Sigmoid colon (tissue), 7 donors: ENCODE data around the gene GJB4. TPM values are rescaled to one million over a fixed set of nuclear protein-coding genes. Genes with fewer than 3 reads are reported as not detected.

Source experiments
- DNase-seq: peaks from one replicate; pipeline ENCODE4 v3.0.0-alpha.2; 2019
- H3K27ac ChIP-seq, 4 donors: fragments of 200-600 bp; sonication (generic); one replicate each; pipeline ENCODE4 v1.5.1; 2016 to 2019; ENCODE audit warnings: mild to moderate bottlenecking in 1 of 4
- H3K27me3 ChIP-seq, 3 donors: fragments of 200-600 bp; sonication (generic); one replicate each; pipeline ENCODE4 v1.5.1; 2019; ENCODE audit warnings: mild to moderate bottlenecking in 1 of 3
- H3K36me3 ChIP-seq, 4 donors: fragments of 200-600 bp; sonication (generic); one replicate each; pipeline ENCODE4 v1.5.1; 2016 to 2019
- H3K4me1 ChIP-seq, 4 donors: fragments of 200-600 bp; sonication (generic); one replicate each; pipeline ENCODE4 v1.5.1; 2017 to 2019
- H3K4me3 ChIP-seq, 4 donors: fragments of 200-600 bp; sonication (generic); one replicate each; pipeline ENCODE4 v1.5.1; 2017 to 2019; ENCODE audit warnings: mild to moderate bottlenecking in 2 of 4, moderate library complexity in 1 of 4
- H3K9me3 ChIP-seq, 4 donors: fragments of 200-600 bp in 3 of 4; sonication (generic) in 3 of 4; one replicate each; pipeline versions ENCODE4 v1.5.1 to v1.6.1; 2013 to 2019
- CTCF ChIP-seq, 4 experiments: fragments of 450-650 bp in 3 of 4; fragments of 200-600 bp in 1 of 4; IDR thresholded peaks; one replicate each; pipeline ENCODE4 v1.5.1; 2016 to 2019; ENCODE audit warnings: antibody characterized with exemption in 4 of 4, mild to moderate bottlenecking in 3 of 4, moderate library complexity in 2 of 4
- EP300 ChIP-seq, 4 donors: sonication (generic); formaldehyde crosslinking; IDR thresholded peaks; one replicate each; pipeline ENCODE4 v1.6.1; 2017; ENCODE audit warnings: antibody characterized with exemption in 4 of 4
- POLR2A ChIP-seq, 2 donors: fragments of 450-650 bp; IDR thresholded peaks; one replicate each; pipeline ENCODE4 v1.6.1; 2016; ENCODE audit warnings: antibody characterized with exemption in 2 of 2, mild to moderate bottlenecking in 2 of 2, moderate library complexity in 2 of 2
- POLR2AphosphoS5 ChIP-seq, 4 donors: sonication (generic); formaldehyde crosslinking; IDR thresholded peaks; one replicate each; pipeline ENCODE4 v1.6.1; 2017; ENCODE audit warnings: antibody characterized with exemption in 4 of 4
- WGBS, 2 donors: extraction: QIAGEN DNeasy Blood & Tissue Kit; methylation state at CpG; one replicate each; pipeline ENCODE4 v1.1.7; 2013; 5-methylcytosine and 5-hydroxymethylcytosine counted together
- intact Hi-C: fragments of 100-400 bp; cut with DNase I; formaldehyde crosslinking; loops from one replicate; pipeline ENCODE4 v1.15.1; 2023
- polyA plus RNA-seq, 3 donors: library from polyadenylated mRNA; stranded (reverse); fragments of 200-250 nt; gene quantifications; one replicate each; pipeline ENCODE4 v1.2.3, GENCODE V29; 2013
- total RNA-seq, 4 donors: library from RNA; depleted of rRNA; stranded (reverse); fragments of >200 nt; gene quantifications; one replicate each; pipeline ENCODE4 v1.1.0, GENCODE V29; 2016
- donor health status: healthy with polysubstance abuse.
- donor health status: Bipolar disorder and iron deficiency.
- donor health status: healthy.

The GJB4 gene
- total and polyA plus RNA-seq, 7 donors: 0.39 TPM; not detected in 6

DNA sequence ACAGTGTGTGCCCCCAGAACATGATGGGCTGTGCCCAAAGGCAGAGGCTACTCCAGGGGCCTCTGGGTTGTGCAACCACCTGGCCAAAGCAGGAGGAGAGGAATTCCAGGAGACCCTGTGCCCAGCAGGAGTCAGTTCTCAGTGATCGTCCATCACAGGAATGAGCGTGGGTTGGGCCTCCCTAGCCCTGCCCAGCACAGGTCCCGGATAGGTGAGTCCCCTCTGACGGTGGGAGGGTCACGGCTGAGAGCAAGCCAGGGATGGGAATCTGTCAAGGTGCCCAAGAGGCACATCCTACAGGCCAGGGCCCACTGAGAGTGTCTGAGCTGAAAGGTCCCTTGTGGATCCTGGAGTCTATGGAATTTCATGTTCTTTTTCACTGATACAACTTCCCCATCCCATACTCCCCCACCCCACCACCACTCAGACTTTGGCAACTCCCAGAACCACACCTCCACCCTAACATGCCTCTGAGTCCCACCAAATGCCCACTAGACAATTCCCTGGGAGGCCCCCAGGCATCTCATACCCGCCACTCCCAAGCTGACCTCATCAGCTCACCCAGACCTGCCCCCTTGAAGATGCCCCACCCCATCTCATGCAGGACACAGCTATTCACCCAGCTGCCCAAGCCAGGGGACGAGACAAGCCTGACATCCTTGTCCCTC is 3.1 kb downstream of the GJB4 start:
- H3K27me3 ChIP-seq: peaks cover 0 to under 1% (median 0%) of the 10 kb centered on the region in 3 donors
- 63 to 76% methylated on average over 7 of the region's 7 CpGs for WGBS, 2 donors
- H3K36me3 ChIP-seq: no peaks in the 10 kb centered on the region
- no peak overlapping the region for H3K27ac ChIP-seq
- DNase-seq: no peak
- TF ChIP-seq CTCF (IDR thresholded peaks at IDR 0.05) (no peak), EP300 (IDR thresholded peaks at IDR 0.05) (no peak), POLR2AphosphoS5 (IDR thresholded peaks at IDR 0.05) (no peak), POLR2A (IDR thresholded peaks at IDR 0.05) (no peak)
- no peak overlapping the region for H3K4me3 ChIP-seq
- H3K9me3 ChIP-seq: no peaks in the 10 kb centered on the region
- intact Hi-C loops: no loop called here
- no peaks in the 10 kb centered on the region for H3K4me1 ChIP-seq

DNA sequence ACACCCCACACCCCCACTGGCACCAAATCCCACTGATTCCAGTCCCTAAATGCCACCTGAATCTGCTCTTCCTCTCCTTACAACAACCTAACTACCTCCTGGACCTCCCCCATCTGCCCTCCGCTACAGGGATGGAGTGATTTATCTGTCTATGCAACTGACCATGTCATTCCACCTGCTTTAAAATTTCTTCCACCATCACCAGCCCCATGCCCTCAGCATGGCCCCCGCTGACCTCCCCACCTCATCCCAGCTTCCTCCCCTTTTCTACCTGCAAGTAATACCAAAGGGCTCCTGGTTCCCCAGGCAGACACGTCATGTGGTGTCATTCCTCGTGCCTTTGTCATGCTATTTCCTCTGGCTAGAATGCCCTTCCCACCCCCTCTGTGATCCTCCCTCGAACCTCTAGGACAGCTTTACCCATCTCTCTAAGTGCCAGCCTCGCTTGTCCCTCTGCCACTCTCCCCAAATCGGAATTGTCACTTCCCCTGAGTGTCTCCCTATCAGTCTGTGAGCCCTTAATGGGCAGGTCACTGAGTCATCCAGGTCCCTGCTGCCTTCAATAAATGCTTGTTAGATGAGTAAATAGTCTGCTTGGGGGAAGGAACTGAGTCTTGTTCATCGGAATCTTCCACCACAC is 3.7 kb downstream of the GJB4 start:
- no peak for DNase-seq
- intact Hi-C loops: no loop called here
- TF ChIP-seq EP300 (IDR thresholded peaks at IDR 0.05): no peak
- no peak for TF ChIP-seq POLR2AphosphoS5 (IDR thresholded peaks at IDR 0.05)
- no peak for TF ChIP-seq POLR2A (IDR thresholded peaks at IDR 0.05)
- no peak for TF ChIP-seq CTCF (IDR thresholded peaks at IDR 0.05)
- Histone ChIP-seq H3K36me3 (no peaks in the 10 kb centered on the region), H3K27ac (no peak overlapping the region), H3K4me1 (no peaks in the 10 kb centered on the region), H3K4me3 (no peak overlapping the region), H3K9me3 (no peaks in the 10 kb centered on the region), H3K27me3 (peaks cover 0 to 4% (median 0%) of the 10 kb centered on the region in 3 donors)
- 35 to 52% methylated on average over 8 of the region's 8 CpGs for WGBS, 2 donors

GRCh38 chr1:34768856-34769255 is 9.3 kb downstream of the GJB4 start:
- 85% methylated on average over 3 of the region's 3 CpGs for WGBS, 2 donors

DNA sequence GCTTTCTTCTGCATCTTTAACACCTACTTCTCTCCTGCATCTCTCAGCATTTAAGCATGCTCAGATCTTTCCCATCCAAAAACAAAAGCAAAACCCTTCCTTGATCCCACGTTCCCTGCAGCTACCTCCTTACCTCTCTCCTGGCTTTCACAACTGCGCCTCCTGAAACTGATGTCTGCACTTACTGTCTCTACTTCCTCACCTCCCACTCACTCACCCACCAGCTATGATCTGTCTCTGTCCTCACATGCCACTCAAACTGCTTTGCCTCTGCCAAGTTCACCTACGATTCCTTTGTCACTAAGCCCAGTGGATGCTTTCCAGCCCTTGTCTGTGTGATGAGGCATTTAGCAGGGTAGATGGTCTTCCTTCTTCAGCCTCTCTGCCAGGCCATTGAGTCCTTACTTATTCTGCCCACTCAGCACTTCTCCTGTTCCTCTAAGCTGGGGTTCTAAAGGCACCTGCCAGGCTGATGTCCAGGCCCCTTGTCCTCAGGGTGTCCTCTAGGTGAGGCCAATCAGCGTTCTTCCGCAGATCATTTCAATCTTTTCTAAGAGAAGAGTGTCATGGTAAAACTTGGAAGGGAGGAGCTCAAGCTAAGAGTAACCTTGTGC is 11.5 kb downstream of the GJB4 start:
- intact Hi-C loops: no loop called here
- Histone ChIP-seq H3K36me3 (no peaks in the 10 kb centered on the region), H3K27me3 (peaks cover 0 to 4% (median 0%) of the 10 kb centered on the region in 3 donors), H3K4me3 (no peak overlapping the region), H3K9me3 (no peaks in the 10 kb centered on the region), H3K4me1 (no peaks in the 10 kb centered on the region), H3K27ac (no peak overlapping the region)
- no peak for TF ChIP-seq CTCF (IDR thresholded peaks at IDR 0.05)
- TF ChIP-seq POLR2AphosphoS5 (IDR thresholded peaks at IDR 0.05): no peak
- no peak for TF ChIP-seq POLR2A (IDR thresholded peaks at IDR 0.05)
- no peak for TF ChIP-seq EP300 (IDR thresholded peaks at IDR 0.05)
- WGBS, 2 donors: 88% methylated on average over 5 of the region's 5 CpGs
- no peak for DNase-seq

More at GRCh38 chr1:34768856-34769255, 9.3 kb downstream of the GJB4 start:
- H3K9me3 ChIP-seq: no peaks in the 10 kb centered on the region
- H3K27me3 ChIP-seq: peaks cover 0 to 4% (median 0%) of the 10 kb centered on the region in 3 donors
- DNase-seq: no peak
- H3K4me3 ChIP-seq: no peak overlapping the region
- intact Hi-C loops: no loop called here
- H3K27ac ChIP-seq: no peak overlapping the region
- H3K4me1 ChIP-seq: no peaks in the 10 kb centered on the region
- no peak for TF ChIP-seq POLR2AphosphoS5 (IDR thresholded peaks at IDR 0.05)
- no peaks in the 10 kb centered on the region for H3K36me3 ChIP-seq
